ENCODE data around the gene OSBP2.

GRCh38 chr22:30801695-30802094 lies 107.0 kb downstream of the OSBP2 start:
- no peak for TF ChIP-seq CTCF (IDR thresholded peaks at IDR 0.05)
- TF ChIP-seq EP300 (IDR thresholded peaks at IDR 0.05), result no peak
- TF ChIP-seq CHD2 (IDR thresholded peaks at IDR 0.05; ENCODE audit: low read length, partially characterized antibody), result no peak
- TF ChIP-seq POLR2A (IDR thresholded peaks at IDR 0.05; ENCODE audit: low read length), result no peak
- TF ChIP-seq CHD4 (IDR thresholded peaks at IDR 0.05; ENCODE audit: borderline replicate concordance), result no peak

All from A549 (cell line).